Gastrocnemius medialis (tissue), 4 donors: ENCODE data around the gene SDR9C7. TPM values are rescaled to one million over a fixed set of nuclear protein-coding genes. Genes with fewer than 3 reads are reported as not detected.
"Not testable (repeated sequence)": the region's sequence is repeated elsewhere in the genome, so short reads cannot be mapped to it uniquely, and the experiment has no call there.

Source experiments
- ATAC-seq, 2 donors: fragments of 150-250 bp; one replicate each; pipeline ENCODE4 v1.9.1; 2016
- DNase-seq, 2 donors: peaks; one replicate each; pipeline ENCODE4 v3.0.0-alpha.2; 2019
- H3K27ac ChIP-seq, 4 donors: fragments of 200-600 bp; sonication (generic); 1 replicate in 1 of 4; 2 replicates in 3 of 4; pipeline ENCODE4 v1.5.1; 2016 to 2018; ENCODE audit warnings: mild to moderate bottlenecking in 2 of 4, moderate library complexity in 1 of 4
- H3K27me3 ChIP-seq, 3 donors: fragments of 200-600 bp; sonication (generic) in 2 of 3; 1 replicate in 1 of 3; 2 replicates in 2 of 3; pipeline versions ENCODE4 v1.5.1 to v1.6.0; 2016 to 2019; ENCODE audit warnings: mild to moderate bottlenecking in 1 of 3, moderate library complexity in 1 of 3
- H3K36me3 ChIP-seq, 2 donors: fragments of 200-600 bp; sonication (generic) in 1 of 2; one replicate each; pipeline ENCODE4 v1.5.1; 2017 to 2018
- H3K4me1 ChIP-seq, 2 donors: fragments of 200-600 bp; sonication (generic) in 1 of 2; one replicate each; pipeline ENCODE4 v1.5.1; 2016 to 2017; ENCODE audit warnings: mild to moderate bottlenecking in 2 of 2
- H3K4me3 ChIP-seq, 4 donors: fragments of 200-600 bp; sonication (generic) in 3 of 4; 1 replicate in 1 of 4; 2 replicates in 3 of 4; pipeline ENCODE4 v1.5.1; 2016 to 2019; ENCODE audit warnings: mild to moderate bottlenecking in 2 of 4
- H3K9me3 ChIP-seq, 3 donors: fragments of 200-600 bp; sonication (generic) in 2 of 3; 1 replicate in 1 of 3; 2 replicates in 2 of 3; pipeline ENCODE4 v1.5.1; 2016 to 2019
- POLR2A ChIP-seq, 2 donors: fragments of 450-650 bp; IDR thresholded peaks; one replicate each; pipeline ENCODE4 v1.6.1; 2017; ENCODE audit warnings: antibody characterized with exemption in 2 of 2, mild to moderate bottlenecking in 2 of 2, moderate library complexity in 2 of 2
- in situ Hi-C, 4 donors: fragments of 200-750 bp; cut with MboI; loops; one replicate each; pipeline versions ENCODE4 v1.15.0 to v1.8.0; 2017; ENCODE audit warnings: low sequenced_read_pairs in 4 of 4
- intact Hi-C: fragments of 100-400 bp; cut with DNase I; formaldehyde crosslinking; loops from one replicate; pipeline ENCODE4 v1.15.1; 2023; ENCODE audit warnings: low total_unique reads
- total RNA-seq, 4 donors: library from RNA; depleted of rRNA; stranded (reverse); fragments of >200 nt; gene quantifications; one replicate each; pipeline versions ENCODE4 v1.1.0 to v1.2.3, GENCODE V29; 2016
- TF ChIP-seq, protein P1 (sequence below), 5 experiments: fragments of 450-650 bp in 3 of 5; fragments of 200-600 bp in 2 of 5; sonication (generic) in 2 of 5; IDR thresholded peaks in 4 of 5; conservative IDR thresholded peaks in 1 of 5; 1 replicate in 4 of 5; 2 replicates in 1 of 5; pipeline ENCODE4 v1.5.1; 2016 to 2019; ENCODE audit warnings: antibody characterized with exemption in 5 of 5, mild to moderate bottlenecking in 3 of 5, moderate library complexity in 3 of 5

Gene SDR9C7
- total RNA-seq, 4 donors from 2014 or later = 0.27 TPM; not detected in 3

DNA sequence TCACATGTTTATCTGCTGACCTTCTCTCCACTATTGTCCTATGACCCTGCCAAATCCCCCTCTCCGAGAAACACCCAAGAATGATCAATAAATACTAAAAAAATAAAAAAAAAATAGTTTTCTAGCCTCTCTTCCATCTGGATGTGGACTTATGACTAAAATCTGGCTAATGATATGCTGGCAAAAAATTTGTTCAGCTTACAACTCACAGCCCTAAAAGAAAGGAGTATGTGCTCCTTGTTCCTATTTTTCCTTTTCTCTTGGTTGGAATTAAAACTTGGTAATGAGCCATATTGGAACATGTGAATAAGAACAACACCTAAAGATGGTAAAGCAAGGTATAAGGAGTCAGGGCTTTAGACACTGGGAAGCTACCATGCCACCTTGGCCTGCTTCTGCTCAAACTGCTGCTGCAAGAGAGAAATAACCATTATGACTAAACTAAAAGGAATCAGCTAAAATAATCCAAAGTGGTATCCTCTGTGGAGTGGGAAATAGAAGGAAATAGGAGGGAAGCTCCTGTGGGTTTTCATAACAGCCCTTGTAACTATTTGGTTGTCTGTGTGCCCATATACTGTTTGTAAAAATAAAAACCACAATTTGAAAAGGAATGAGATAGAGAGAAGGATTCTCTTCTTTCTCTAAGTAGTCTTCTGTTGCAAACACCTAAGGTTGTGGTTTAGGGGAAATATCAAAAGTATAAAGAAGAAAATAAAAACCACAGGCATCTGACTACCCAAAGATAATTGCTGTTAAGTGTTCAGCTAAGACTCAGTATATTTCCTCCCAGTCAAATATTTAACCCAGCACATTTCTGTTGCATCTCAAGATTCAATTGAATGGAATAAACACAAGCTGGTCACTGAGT, 53.8 kb downstream of the SDR9C7 start:
- H3K9me3 ChIP-seq = no peaks in the 10 kb centered on the region
- intact Hi-C loops (no loop called here), in situ Hi-C loops (no loop called here)
- no peak for ATAC-seq
- no peaks in the 10 kb centered on the region for H3K36me3 ChIP-seq
- no peak overlapping the region for H3K4me3 ChIP-seq
- H3K27me3 ChIP-seq = no peaks in the 10 kb centered on the region
- H3K4me1 ChIP-seq = no peaks in the 10 kb centered on the region
- TF ChIP-seq, protein P1, sequence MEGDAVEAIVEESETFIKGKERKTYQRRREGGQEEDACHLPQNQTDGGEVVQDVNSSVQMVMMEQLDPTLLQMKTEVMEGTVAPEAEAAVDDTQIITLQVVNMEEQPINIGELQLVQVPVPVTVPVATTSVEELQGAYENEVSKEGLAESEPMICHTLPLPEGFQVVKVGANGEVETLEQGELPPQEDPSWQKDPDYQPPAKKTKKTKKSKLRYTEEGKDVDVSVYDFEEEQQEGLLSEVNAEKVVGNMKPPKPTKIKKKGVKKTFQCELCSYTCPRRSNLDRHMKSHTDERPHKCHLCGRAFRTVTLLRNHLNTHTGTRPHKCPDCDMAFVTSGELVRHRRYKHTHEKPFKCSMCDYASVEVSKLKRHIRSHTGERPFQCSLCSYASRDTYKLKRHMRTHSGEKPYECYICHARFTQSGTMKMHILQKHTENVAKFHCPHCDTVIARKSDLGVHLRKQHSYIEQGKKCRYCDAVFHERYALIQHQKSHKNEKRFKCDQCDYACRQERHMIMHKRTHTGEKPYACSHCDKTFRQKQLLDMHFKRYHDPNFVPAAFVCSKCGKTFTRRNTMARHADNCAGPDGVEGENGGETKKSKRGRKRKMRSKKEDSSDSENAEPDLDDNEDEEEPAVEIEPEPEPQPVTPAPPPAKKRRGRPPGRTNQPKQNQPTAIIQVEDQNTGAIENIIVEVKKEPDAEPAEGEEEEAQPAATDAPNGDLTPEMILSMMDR (IDR thresholded peaks at IDR 0.05 in 4 of 5, conservative IDR thresholded peaks at IDR 0.05 in 1 of 5) = no peak
- no peak for TF ChIP-seq POLR2A (IDR thresholded peaks at IDR 0.05)
- no peak overlapping the region for H3K27ac ChIP-seq
- no peak for DNase-seq

DNA sequence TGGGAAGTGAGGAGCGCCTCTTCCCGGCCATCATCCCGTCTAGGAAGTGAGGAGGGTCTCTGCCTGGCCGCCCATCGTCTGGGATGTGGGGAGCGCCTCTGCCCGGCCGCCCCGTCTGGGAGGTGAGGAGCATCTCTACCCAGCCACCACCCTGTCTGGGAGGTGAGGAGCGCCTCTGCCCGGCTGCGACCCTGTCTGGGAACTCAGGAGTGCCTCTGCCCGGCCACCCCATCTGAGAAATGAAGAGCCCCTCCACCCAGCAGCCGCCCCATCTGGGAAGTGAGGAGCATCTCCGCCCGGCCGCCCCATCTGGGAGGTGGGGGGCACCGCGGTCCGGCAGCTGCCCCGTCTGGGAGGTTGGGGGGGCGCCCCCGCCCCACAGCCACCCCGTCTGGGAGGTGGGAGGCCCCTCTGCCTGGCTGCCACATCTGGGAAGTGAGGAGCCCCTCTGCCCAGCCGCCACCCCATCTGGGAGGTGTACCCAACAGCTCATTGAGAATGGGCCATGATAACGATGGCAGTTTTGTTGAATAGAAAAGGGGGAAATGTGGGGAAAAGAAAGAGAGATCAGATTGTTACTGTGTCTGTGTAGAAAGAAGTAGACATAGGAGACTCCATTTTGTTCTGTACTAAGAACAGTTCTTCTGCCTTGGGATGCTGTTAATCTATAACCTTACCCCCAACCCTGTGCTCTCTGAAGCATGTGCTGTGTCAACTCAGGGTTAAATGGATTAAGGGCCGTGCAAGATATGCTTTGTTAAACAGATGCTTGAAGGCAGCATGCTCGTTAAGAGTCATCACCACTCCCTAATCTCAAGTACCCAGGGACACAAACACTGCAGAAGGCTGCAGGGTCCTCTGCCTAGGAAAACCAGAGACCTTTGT, 54.7 kb downstream of the SDR9C7 start:
- ATAC-seq, H3K36me3 ChIP-seq, H3K27ac ChIP-seq, H3K9me3 ChIP-seq, DNase-seq, H3K4me1 ChIP-seq, H3K27me3 ChIP-seq, intact Hi-C loops, H3K4me3 ChIP-seq, in situ Hi-C loops: not testable (repeated sequence)

- Histone ChIP-seq H3K4me1 (no peaks in the 10 kb centered on the region), H3K27me3 (peaks cover 0 to 2% (median 0%) of the 10 kb centered on the region in 3 donors), H3K36me3 (no peaks in the 10 kb centered on the region), H3K4me3 (no peak overlapping the region), H3K9me3 (no peaks in the 10 kb centered on the region), H3K27ac (no peak overlapping the region)
- DNase-seq = no peak
- in situ Hi-C loops (no loop called here), intact Hi-C loops (no loop called here)
- no peak for ATAC-seq
- TF ChIP-seq, protein P1 (IDR thresholded peaks at IDR 0.05 in 4 of 5, conservative IDR thresholded peaks at IDR 0.05 in 1 of 5) = no peak
- TF ChIP-seq POLR2A (IDR thresholded peaks at IDR 0.05) = no peak
Measured at GRCh38 chr12:56878010-56878339, 56.2 kb downstream of the SDR9C7 start.

DNA sequence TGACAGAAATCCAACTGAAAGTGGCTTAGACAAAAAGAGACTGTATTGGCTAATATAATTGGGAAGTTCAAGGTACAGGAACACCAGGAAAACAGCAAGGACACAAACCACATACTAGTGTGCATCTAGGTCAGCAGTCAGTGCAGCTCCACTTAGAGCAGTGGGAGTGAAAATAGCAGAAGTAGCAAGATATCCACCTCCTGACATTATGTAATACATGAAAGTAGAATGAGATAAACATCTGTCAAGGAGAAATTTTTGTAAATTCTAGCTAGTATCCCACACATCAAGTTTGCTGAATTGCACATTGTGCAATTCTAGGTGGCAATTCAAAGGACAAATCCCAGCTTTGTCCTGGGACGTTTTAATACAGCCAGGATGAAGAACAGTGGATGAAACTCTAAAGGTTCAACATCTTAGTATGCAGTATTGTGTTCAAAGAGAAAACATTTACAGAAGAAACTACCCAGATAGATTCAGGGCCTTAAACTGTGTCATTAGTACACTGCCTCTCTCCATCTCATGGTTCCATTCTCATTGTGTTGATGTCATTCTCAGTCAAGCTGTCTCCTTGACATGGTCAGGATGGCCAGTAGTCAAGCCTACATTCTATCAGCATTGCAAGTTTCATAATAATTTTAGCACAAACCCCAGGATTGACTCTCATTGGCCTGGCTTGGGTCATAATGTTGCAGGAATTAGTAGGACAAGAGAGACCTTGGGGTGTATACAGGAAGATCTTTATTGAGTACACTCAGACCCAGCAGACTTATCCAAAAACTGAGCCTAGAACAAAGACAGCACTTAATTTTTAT, 56.8 kb downstream of the SDR9C7 start:
- Histone ChIP-seq H3K4me1 (no peaks in the 10 kb centered on the region), H3K4me3 (no peak overlapping the region), H3K9me3 (no peaks in the 10 kb centered on the region), H3K27me3 (peaks cover 0 to 2% (median 0%) of the 10 kb centered on the region in 3 donors), H3K27ac (no peak overlapping the region), H3K36me3 (no peaks in the 10 kb centered on the region)
- intact Hi-C loops (no loop called here), in situ Hi-C loops (no loop called here)
- no peak for ATAC-seq
- TF ChIP-seq POLR2A (IDR thresholded peaks at IDR 0.05) = no peak
- TF ChIP-seq, protein P1 (IDR thresholded peaks at IDR 0.05 in 4 of 5, conservative IDR thresholded peaks at IDR 0.05 in 1 of 5) = no peak
- no peak for DNase-seq
